ENCODE data around the gene GPS1.

GRCh38 chr17:82041144-82041814, 10.4 kb upstream of the GPS1 start:
- TF ChIP-seq CTCF (IDR thresholded peaks at IDR 0.05; ENCODE audit: low read depth, low read length) (no peak), POLR2A (IDR thresholded peaks at IDR 0.05; ENCODE audit: extremely low read depth, insufficient read length) (no peak), MAX (IDR thresholded peaks at IDR 0.05; ENCODE audit: low read depth, low read length) (no peak), MYC (IDR thresholded peaks at IDR 0.05; ENCODE audit: low read depth, low read length) (no peak)
